HEK293 (cell line): ENCODE measurements around the gene SLF1.

ENCODE experiments used
- CTCF ChIA-PET: fragments of 350-600 bp; formaldehyde crosslinking; extraction: SDS; loops from one replicate; lab custom pipeline; 2021; ENCODE audit warnings: antibody characterized with exemption; lab: Yijun Ruan, JAX
- POLR2A ChIA-PET: fragments of 300-600 bp; formaldehyde crosslinking; extraction: SDS; loops from one replicate; lab custom pipeline; 2020; ENCODE audit warnings: antibody characterized with exemption, inconsistent platforms; lab: Yijun Ruan, JAX
- H3K27ac ChIP-seq: fragments of 200-500 bp; sonication (Bioruptor generic); 2 replicates; pipeline ENCODE4 v1.5.1; 2014; ENCODE audit warnings: low read depth, low read length, control low read depth, inconsistent platforms; ENCODE audit errors: extremely low read depth
- H3K36me3 ChIP-seq, 2 experiments: fragments of 200-500 bp in 1 of 2; sonication (Bioruptor generic) in 1 of 2; 1 replicate in 1 of 2; 2 replicates in 1 of 2; pipeline ENCODE4 v1.5.1; 2014 to 2017; ENCODE audit warnings: inconsistent platforms in 2 of 2, low read length in 2 of 2; ENCODE audit not compliant: control insufficient read depth in 2 of 2, insufficient read depth in 1 of 2
- H3K4me1 ChIP-seq: fragments of 200-500 bp; sonication (Bioruptor generic); 2 replicates; pipeline ENCODE4 v1.5.1; 2014; ENCODE audit warnings: mild to moderate bottlenecking, low read length, inconsistent platforms; ENCODE audit not compliant: control insufficient read depth, insufficient read depth
- H3K4me3 ChIP-seq: 2 replicates; pipeline ENCODE4 v1.5.1; 2011; ENCODE audit warnings: low read depth, mild to moderate bottlenecking, control low read depth, low read length, moderate library complexity
- H3K9me3 ChIP-seq: fragments of 200-500 bp; sonication (Bioruptor generic); 2 replicates; pipeline ENCODE4 v1.5.1; 2014; ENCODE audit warnings: low read depth, low read length, inconsistent platforms; ENCODE audit not compliant: control insufficient read depth, insufficient read depth
- MEIS1 ChIP-seq: sonication (generic); formaldehyde crosslinking; IDR thresholded peaks from 2 replicates; pipeline ENCODE4 v1.8.1; 2022; ENCODE audit warnings: missing genetic modification reagents, mild to moderate bottlenecking, borderline replicate concordance
- SETDB1 ChIP-seq: IDR thresholded peaks from one replicate; pipeline ENCODE4 v1.6.1; 2017; ENCODE audit warnings: mild to moderate bottlenecking, low read length, moderate library complexity, mixed read lengths; ENCODE audit not compliant: insufficient read length
- ZNF114 ChIP-seq: fragments of 450-650 bp; formaldehyde crosslinking; IDR thresholded peaks from 2 replicates; pipeline ENCODE4 v1.5.0; 2017; ENCODE audit warnings: missing biosample characterization, missing genetic modification characterization
- ZNF148 ChIP-seq: fragments of 450-650 bp; formaldehyde crosslinking; IDR thresholded peaks from 2 replicates; pipeline ENCODE4 v1.5.0; 2017; ENCODE audit warnings: missing biosample characterization, missing genetic modification characterization, borderline replicate concordance
- ZNF266 ChIP-seq: fragments of 450-650 bp; formaldehyde crosslinking; IDR thresholded peaks from 2 replicates; pipeline ENCODE4 v1.5.1; 2016; ENCODE audit warnings: missing biosample characterization, missing genetic modification characterization, low read depth
- ZNF280D ChIP-seq: fragments of 450-650 bp; formaldehyde crosslinking; IDR thresholded peaks from 2 replicates; pipeline ENCODE4 v1.5.1; 2016; ENCODE audit warnings: missing biosample characterization, missing genetic modification characterization
- ZNF335 ChIP-seq: fragments of 450-650 bp; formaldehyde crosslinking; conservative IDR thresholded peaks from 2 replicates; pipeline ENCODE4 v1.5.1; 2016; ENCODE audit warnings: missing biosample characterization, missing genetic modification characterization
- ZNF341 ChIP-seq: fragments of 450-650 bp; formaldehyde crosslinking; IDR thresholded peaks from 2 replicates; pipeline ENCODE4; 2016; ENCODE audit warnings: low read depth, missing biosample characterization, missing genetic modification characterization
- ZNF585B ChIP-seq: fragments of 450-650 bp; formaldehyde crosslinking; IDR thresholded peaks from 2 replicates; pipeline ENCODE4 v1.5.1; 2016; ENCODE audit warnings: missing biosample characterization, missing genetic modification characterization
- ZNF596 ChIP-seq: fragments of 450-650 bp; IDR thresholded peaks from 2 replicates; pipeline ENCODE4 v1.5.0; 2018; ENCODE audit warnings: missing biosample characterization, mild to moderate bottlenecking, missing genetic modification characterization, moderate library complexity
- ZNF777 ChIP-seq: fragments of 450-650 bp; formaldehyde crosslinking; IDR thresholded peaks from 2 replicates; pipeline ENCODE4 v1.5.1; 2017; ENCODE audit warnings: missing biosample characterization, missing genetic modification characterization, borderline replicate concordance
- TF ChIP-seq, protein P1 (sequence below): fragments of 450-650 bp; formaldehyde crosslinking; IDR thresholded peaks from 2 replicates; pipeline ENCODE4 v1.5.1; 2017; ENCODE audit warnings: missing biosample characterization, missing genetic modification characterization
- TF ChIP-seq, protein P2 (sequence below): fragments of 450-650 bp; formaldehyde crosslinking; IDR thresholded peaks from 2 replicates; pipeline ENCODE4 v1.5.1; 2017; ENCODE audit warnings: missing biosample characterization, mild to moderate bottlenecking, missing genetic modification characterization, moderate library complexity
- TF ChIP-seq, protein P3 (sequence below): fragments of 450-650 bp; formaldehyde crosslinking; IDR thresholded peaks from 2 replicates; pipeline ENCODE4 v1.5.1; 2016; ENCODE audit warnings: missing biosample characterization, missing genetic modification characterization
- TF ChIP-seq, protein P4 (sequence below): fragments of 450-650 bp; formaldehyde crosslinking; IDR thresholded peaks from 2 replicates; pipeline ENCODE4 v1.5.1; 2016; ENCODE audit warnings: missing biosample characterization, missing genetic modification characterization, borderline replicate concordance

Gene SLF1

DNA sequence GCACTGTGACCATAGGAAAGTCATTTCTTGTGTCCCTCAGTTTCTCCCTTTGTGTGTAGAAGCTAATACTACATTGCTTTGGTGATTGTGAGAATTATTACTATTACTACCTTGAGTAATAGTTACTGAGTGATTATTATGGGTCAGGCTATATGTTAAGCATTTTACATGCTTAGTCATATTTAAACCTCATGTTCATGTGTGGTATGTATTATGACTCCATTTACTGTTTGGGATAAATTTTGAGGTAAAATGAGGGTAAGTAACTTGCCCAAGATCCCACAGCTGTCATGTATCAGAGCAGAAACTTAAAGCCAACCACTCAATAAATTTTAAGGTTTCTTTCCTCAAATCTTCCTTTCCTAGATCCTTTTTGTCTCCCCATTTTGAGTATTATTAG, 28.3 kb downstream of the SLF1 start:
- Histone ChIP-seq H3K27ac (no peak overlapping the region), H3K36me3 (peaks cover 20 to 38% of the 10 kb centered on the region in 2 experiments), H3K4me1 (no peaks in the 10 kb centered on the region), H3K9me3 (no peaks in the 10 kb centered on the region), H3K4me3 (no peak overlapping the region)
- ChIA-PET CTCF (no interaction called here), POLR2A (no interaction called here)
- TF ChIP-seq ZNF596: no peak
- TF ChIP-seq, protein P1, sequence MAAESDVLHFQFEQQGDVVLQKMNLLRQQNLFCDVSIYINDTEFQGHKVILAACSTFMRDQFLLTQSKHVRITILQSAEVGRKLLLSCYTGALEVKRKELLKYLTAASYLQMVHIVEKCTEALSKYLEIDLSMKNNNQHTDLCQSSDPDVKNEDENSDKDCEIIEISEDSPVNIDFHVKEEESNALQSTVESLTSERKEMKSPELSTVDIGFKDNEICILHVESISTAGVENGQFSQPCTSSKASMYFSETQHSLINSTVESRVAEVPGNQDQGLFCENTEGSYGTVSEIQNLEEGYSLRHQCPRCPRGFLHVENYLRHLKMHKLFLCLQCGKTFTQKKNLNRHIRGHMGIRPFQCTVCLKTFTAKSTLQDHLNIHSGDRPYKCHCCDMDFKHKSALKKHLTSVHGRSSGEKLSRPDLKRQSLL: no peak
- no peak for TF ChIP-seq ZNF335 (tag by site-specific recombination)
- no peak for TF ChIP-seq ZNF266
- no peak for TF ChIP-seq ZNF148
- TF ChIP-seq ZNF777: no peak
- no peak for TF ChIP-seq ZNF585B (tag by site-specific recombination)
- no peak for TF ChIP-seq SETDB1
- TF ChIP-seq, protein P2, sequence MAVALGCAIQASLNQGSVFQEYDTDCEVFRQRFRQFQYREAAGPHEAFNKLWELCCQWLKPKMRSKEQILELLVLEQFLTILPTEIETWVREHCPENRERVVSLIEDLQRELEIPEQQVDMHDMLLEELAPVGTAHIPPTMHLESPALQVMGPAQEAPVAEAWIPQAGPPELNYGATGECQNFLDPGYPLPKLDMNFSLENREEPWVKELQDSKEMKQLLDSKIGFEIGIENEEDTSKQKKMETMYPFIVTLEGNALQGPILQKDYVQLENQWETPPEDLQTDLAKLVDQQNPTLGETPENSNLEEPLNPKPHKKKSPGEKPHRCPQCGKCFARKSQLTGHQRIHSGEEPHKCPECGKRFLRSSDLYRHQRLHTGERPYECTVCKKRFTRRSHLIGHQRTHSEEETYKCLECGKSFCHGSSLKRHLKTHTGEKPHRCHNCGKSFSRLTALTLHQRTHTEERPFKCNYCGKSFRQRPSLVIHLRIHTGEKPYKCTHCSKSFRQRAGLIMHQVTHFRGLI (tag by site-specific recombination): no peak
- no peak for TF ChIP-seq ZNF114 (tag by site-specific recombination)
- TF ChIP-seq ZNF280D: no peak

- H3K27ac ChIP-seq: no peak overlapping the region
- no peak overlapping the region for H3K4me3 ChIP-seq
- H3K9me3 ChIP-seq: no peaks in the 10 kb centered on the region; the same call in 1 of the 2 replicates
- H3K36me3 ChIP-seq: peaks cover 36 to 42% of the 10 kb centered on the region in 2 experiments
- POLR2A ChIA-PET: interaction anchor here (0.7 kb wide), 1 partner anchor 21 kb away, joined by 5 read pairs; no protein-coding TSS in a partner anchor
- TF ChIP-seq MEIS1 (CRISPR knock-in tag): no peak
- H3K4me1 ChIP-seq: no peaks in the 10 kb centered on the region
- CTCF ChIA-PET: no interaction called here
Measured at GRCh38 chr5:94649874-94650273, 31.4 kb downstream of the SLF1 start.

- CTCF ChIA-PET: no interaction called here
- Histone ChIP-seq H3K4me3 (no peak overlapping the region), H3K9me3 (no peaks in the 10 kb centered on the region; the same call in none of the 2 replicates), H3K4me1 (no peaks in the 10 kb centered on the region), H3K27ac (no peak overlapping the region), H3K36me3 (peaks cover 23 to 46% of the 10 kb centered on the region in 2 experiments)
- POLR2A ChIA-PET: no interaction called here
- TF ChIP-seq, protein P3, sequence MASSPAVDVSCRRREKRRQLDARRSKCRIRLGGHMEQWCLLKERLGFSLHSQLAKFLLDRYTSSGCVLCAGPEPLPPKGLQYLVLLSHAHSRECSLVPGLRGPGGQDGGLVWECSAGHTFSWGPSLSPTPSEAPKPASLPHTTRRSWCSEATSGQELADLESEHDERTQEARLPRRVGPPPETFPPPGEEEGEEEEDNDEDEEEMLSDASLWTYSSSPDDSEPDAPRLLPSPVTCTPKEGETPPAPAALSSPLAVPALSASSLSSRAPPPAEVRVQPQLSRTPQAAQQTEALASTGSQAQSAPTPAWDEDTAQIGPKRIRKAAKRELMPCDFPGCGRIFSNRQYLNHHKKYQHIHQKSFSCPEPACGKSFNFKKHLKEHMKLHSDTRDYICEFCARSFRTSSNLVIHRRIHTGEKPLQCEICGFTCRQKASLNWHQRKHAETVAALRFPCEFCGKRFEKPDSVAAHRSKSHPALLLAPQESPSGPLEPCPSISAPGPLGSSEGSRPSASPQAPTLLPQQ: no peak
- TF ChIP-seq ZNF341 (tag by site-specific recombination) (no peak), ZNF335 (tag by site-specific recombination) (no peak)
- TF ChIP-seq, protein P4, sequence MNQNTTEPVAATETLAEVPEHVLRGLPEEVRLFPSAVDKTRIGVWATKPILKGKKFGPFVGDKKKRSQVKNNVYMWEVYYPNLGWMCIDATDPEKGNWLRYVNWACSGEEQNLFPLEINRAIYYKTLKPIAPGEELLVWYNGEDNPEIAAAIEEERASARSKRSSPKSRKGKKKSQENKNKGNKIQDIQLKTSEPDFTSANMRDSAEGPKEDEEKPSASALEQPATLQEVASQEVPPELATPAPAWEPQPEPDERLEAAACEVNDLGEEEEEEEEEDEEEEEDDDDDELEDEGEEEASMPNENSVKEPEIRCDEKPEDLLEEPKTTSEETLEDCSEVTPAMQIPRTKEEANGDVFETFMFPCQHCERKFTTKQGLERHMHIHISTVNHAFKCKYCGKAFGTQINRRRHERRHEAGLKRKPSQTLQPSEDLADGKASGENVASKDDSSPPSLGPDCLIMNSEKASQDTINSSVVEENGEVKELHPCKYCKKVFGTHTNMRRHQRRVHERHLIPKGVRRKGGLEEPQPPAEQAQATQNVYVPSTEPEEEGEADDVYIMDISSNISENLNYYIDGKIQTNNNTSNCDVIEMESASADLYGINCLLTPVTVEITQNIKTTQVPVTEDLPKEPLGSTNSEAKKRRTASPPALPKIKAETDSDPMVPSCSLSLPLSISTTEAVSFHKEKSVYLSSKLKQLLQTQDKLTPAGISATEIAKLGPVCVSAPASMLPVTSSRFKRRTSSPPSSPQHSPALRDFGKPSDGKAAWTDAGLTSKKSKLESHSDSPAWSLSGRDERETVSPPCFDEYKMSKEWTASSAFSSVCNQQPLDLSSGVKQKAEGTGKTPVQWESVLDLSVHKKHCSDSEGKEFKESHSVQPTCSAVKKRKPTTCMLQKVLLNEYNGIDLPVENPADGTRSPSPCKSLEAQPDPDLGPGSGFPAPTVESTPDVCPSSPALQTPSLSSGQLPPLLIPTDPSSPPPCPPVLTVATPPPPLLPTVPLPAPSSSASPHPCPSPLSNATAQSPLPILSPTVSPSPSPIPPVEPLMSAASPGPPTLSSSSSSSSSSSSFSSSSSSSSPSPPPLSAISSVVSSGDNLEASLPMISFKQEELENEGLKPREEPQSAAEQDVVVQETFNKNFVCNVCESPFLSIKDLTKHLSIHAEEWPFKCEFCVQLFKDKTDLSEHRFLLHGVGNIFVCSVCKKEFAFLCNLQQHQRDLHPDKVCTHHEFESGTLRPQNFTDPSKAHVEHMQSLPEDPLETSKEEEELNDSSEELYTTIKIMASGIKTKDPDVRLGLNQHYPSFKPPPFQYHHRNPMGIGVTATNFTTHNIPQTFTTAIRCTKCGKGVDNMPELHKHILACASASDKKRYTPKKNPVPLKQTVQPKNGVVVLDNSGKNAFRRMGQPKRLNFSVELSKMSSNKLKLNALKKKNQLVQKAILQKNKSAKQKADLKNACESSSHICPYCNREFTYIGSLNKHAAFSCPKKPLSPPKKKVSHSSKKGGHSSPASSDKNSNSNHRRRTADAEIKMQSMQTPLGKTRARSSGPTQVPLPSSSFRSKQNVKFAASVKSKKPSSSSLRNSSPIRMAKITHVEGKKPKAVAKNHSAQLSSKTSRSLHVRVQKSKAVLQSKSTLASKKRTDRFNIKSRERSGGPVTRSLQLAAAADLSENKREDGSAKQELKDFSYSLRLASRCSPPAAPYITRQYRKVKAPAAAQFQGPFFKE: no peak
Measured at GRCh38 chr5:94658272-94658671, 39.8 kb downstream of the SLF1 start.
